COLO668 (cell line): ENCODE data around the gene RCVRN.

Source experiments
- DNase-seq: peaks from one replicate; lab custom pipeline; 2025; ENCODE audit not compliant: unreplicated experiment; lab: John Stamatoyannopoulos, UW

The RCVRN gene

GRCh38 chr17:9899280-9900043, 5.6 kb downstream of the RCVRN start:
- no peak for DNase-seq

DNA sequence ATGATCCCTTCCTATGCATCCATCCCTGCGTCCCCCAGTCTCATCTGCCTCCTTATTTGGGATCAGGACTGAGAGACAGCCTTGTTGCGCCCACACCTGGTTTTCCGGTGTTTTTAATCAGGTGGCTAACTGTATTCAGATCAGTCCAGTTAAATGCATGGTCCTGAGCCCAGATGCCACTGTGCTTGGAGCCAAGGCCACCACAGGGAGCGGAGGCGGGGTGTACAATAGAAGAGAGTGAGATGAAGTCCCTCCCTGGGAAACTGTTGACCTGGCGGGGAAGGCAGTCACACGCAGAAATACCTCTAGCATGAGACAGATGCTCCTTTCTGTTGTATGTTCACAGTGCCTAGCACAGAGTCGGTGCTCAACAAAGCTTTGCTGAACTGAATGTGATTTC, 6.3 kb downstream of the RCVRN start:
- DNase-seq: no peak

DNA sequence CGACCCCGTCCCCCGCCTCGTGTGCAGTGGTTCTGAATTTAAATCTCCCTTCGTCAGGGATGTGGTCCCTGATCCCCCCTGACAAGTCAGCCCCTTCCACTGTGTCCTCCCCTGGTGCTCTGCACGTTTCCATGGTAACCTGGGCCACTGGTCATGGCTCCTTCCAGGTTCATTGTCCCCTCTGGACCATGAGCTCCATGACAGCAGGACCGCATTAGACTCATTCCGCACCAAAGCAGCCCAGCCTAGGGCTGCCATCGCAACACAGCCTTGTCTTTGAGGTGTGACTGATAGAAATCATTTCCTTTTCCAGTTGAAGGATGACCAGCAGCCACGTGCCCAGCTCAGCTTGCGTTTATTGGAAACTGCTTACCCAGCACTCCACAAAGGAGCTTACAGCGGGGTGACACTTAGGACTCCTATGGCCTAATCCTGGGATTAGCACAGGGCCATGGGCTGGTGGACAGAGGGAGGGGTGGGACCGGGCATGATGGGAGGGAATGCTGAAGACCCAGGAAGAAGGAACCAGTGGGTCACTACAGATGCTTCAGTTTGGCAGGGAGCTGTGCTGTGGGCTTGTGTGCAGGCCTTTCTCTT, 7.6 kb downstream of the RCVRN start:
- no peak for DNase-seq

- DNase-seq: no peak
Measured at GRCh38 chr17:9895923-9896322, 9.1 kb downstream of the RCVRN start.

GRCh38 chr17:9894231-9894630, 10.8 kb downstream of the RCVRN start:
- no peak for DNase-seq

DNA sequence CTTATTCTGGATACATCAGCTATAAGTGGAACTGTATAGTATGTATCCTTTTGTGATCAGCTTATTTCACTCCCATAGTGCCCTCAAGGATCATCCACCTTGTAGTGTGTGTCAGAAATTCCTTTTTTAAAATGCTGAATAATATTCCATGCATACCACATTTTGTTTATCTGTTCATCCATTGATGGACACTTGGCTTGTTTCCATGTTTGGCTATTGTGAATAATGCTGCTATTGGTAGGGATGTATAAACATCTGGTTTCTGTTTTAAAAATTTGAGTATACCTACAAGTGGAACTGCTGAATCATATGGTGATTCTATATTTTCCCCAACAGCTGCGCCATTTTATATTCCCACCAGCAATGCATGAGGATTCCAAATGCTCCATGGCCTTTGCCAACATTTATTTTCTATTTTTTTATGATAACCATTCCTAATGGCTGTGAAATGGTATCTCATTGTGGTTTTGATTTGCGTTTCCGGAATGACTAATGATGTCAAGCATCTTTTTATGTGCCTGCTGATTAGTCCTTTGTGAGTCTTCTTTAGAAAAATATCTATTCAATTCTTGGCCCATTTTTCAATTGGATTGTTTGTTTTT, 11.6 kb downstream of the RCVRN start:
- DNase-seq: no peak

DNA sequence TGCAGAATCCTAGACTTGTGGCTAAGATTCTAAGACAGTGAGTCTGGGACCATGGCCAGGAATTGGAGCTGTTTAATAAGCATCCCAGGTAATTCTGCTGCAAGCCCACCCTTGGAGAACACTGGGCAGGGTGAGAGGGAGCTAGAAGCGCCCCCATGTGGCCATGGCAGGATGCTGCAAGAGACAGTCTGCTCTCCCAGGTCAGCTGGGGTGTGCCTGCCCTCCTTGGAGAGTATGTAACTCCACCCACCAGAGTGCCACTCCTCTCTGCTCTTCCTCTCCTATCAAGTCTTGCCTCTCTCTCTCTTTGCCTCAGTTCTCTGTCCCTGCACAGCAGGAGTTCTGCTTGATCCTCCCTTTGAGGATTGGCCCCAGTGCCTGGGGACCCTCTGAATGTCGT, 14.9 kb downstream of the RCVRN start:
- DNase-seq: no peak

DNA sequence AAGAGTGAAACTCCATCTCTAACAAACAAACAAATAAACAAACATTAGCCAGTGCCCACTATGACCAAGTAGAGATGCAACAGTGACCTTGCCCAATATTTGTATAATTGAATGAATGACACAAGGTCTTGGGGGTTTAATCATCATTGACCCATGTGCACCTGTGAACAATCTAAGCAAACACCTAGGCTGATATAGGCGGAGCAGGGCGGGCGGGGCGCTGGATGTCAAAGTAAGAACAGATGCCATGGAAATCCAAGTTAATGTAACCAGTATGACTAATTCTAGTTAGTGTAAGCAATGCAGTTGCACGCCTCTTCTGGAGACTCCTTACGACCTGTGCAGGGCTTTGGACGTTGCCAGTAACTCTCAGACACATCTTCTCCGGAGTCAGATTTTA, 17.6 kb downstream of the RCVRN start:
- DNase-seq: no peak

GRCh38 chr17:9886141-9886930, 18.7 kb downstream of the RCVRN start:
- no peak for DNase-seq

GRCh38 chr17:9883451-9883850, 21.6 kb downstream of the RCVRN start:
- no peak for DNase-seq

DNA sequence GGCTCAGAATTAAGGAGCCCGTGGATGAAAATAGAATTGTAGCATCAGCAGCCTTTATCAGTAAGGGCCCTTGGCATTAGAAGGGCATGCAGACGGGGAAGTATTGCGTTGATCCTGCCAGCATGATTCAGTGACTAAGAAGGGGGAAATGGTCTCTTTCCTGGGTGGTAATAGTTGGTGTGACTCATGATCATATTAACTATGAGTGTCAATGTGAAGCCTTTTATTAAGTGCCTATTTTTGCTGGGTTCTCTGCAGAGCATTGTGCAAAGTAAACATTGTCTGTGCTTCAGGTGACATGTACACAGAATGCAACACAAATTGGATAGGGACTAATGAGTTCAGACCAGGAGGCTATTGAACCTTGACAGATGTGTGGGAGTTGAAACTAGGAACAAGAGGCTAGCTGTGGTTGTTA, 24.5 kb downstream of the RCVRN start:
- no peak for DNase-seq

GRCh38 chr17:9878786-9879525, 26.1 kb downstream of the RCVRN start:
- DNase-seq: no peak

- no peak for DNase-seq
Measured at GRCh38 chr17:9878356-9878755, 26.7 kb downstream of the RCVRN start.

- DNase-seq: no peak
Measured at GRCh38 chr17:9875441-9875840, 29.6 kb downstream of the RCVRN start.

DNA sequence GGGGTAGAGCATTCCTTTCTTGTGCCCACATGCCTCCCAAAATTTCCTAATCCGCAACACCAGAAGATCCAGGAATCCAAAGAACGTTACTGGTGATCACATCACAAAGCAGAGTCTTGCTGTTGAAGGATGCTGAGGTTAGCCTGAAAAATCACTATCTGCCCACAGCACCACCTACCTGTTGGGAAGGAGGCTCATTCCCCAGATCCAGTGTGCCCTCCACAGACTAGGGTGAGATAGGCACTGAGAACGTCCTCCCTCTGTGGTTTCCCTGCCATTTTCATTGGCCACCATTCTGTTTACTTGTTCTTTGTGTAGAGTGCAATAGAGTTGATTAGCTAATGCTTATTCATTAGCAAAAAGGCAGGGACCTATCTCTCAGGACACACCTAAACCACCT, 30.3 kb downstream of the RCVRN start:
- DNase-seq: no peak

DNA sequence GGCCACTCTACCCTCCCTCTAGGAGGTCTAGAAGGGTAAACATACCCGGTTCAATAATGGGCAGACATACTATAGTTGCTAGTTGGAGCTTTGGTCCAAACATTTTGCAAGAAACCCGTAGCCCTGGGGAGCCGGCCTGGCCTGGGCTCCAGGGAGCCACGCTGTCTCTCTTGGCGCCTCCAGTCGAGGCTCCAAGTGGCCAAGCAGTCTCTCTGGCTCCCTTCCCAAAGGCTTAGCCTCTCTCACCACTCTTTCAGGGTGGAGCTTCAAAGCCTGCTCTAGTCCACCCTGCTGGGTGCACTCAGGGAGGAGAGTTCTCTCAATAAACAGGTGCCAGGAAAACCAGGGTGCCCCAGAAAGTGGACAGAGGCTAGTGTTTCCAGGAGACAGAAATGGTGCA, 32.2 kb downstream of the RCVRN start:
- no peak for DNase-seq

DNA sequence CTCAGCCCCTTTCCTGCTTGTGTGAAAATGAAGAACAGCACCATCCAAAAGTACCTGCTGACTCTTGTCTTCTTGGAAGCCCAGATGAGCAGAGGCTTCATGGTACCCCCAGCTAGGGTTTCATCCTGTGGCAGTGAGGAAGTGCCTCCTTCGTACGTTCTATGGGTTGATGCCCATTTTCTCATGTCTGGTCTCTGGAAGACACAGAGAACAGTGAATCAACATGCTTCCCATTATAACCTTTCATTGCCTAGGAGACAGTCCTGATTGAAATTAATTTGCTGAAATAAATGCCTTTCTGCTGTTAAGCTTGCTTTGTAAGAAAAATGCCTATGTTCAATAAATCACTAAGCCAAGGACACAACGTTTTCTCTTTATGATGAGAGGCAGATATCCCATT, 36.5 kb downstream of the RCVRN start:
- no peak for DNase-seq

DNA sequence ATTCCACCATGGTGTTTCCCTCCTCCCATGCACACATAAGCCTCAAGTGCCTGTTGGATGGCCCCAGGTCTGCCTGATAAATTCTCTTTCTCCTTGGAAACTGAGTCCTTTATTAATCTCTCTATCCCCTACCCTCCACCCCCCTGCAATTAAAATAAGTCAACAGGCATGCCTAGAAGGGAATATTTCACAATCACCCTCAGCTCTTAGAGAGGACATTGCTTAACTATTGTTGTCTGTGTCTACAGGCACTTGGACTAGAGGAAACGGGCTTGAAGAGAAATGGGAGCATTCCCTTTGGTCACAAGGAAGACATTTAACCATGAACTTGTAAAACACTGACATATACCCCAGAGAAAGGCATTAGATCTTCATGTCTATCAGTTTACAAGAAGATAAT, 39.5 kb downstream of the RCVRN start:
- no peak for DNase-seq

DNA sequence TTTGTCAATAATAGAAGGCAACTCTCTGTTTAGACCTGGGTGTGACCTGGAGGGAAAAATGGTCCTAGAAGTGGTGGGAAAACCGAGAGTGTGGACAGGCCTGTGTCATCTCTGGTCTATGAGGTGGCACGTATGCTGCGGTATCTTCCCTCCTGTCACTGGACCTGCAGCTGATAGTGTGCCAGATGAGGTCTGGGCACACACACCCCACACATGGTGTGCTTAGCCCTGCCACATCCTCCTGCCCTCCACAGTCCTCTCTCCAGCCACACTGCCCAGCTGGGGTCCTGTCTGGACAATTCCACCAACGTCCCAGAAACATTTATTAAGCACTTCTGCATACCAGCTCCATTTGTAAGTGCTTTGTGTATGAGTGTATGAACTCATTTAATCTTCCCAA, 42.1 kb downstream of the RCVRN start:
- no peak for DNase-seq

- no peak for DNase-seq
Measured at GRCh38 chr17:9862220-9862619, 42.9 kb downstream of the RCVRN start.

DNA sequence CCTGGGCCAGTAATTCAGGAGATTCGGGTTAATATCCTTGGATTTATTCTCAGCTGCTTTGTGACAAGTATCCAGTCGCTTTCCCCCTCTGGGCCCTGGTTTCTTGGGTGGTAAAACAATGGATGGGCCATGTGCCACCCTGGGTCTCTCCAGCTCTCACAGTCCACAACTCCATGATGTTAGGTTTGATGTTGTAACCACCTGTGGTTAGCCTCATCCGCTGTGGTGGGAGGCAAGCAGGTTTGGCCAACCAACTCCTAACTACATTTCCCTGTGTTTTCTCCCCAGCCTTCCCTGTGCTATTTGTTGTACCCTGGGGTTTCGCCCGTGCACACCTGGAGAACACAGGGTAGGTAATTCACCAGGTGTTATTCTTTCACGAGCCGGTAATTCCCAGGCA, 44.2 kb downstream of the RCVRN start:
- no peak for DNase-seq
